Measurements from ENCODE around the gene CORO2A.

The CORO2A gene

DNA sequence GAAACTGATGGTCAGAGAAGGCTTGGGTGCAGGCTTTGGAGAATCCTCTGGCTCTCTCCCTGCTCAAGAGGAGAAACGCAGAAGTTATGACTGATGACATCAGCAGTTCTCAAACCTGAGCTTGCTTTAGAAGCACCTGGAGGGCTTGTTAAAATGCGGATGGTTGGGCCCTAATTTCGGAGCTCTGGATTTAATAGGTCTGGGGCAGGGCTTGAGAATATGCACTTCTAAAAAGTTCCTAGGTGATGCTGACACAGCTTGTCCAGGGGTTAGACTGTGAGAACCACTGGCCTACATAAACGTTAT lies 36.6 kb upstream of the CORO2A start:
- H2BK12ac ChIP-seq (ENCODE audit: low read length in 2 of 2), result peak overlapping the region in 1 of 2 experiments; percentile 0
- no peak for DNase-seq
- no peak overlapping the region for H2AFZ ChIP-seq (ENCODE audit: low read depth, low read length)
- no peak overlapping the region for H3K18ac ChIP-seq (ENCODE audit: low read depth in 1 of 2, low read length in 2 of 2)
- H2AK5ac ChIP-seq (ENCODE audit: low read length, severe bottlenecking), result no peak overlapping the region
- H4K8ac ChIP-seq (ENCODE audit: low read length), result peak overlapping the region; percentile 5
- 97% methylated on average over 4 of the region's 4 CpGs for WGBS
- H3K9ac ChIP-seq (ENCODE audit: low read length), result no peak overlapping the region
- no peak overlapping the region for H2BK120ac ChIP-seq (ENCODE audit: low read depth, low read length)
- H3K23ac ChIP-seq (ENCODE audit: low read length in 2 of 2), result no peak overlapping the region
- no peak overlapping the region for H2BK5ac ChIP-seq (ENCODE audit: low read depth, low read length, poor library complexity, severe bottlenecking)
- no peak overlapping the region for H3K27ac ChIP-seq (ENCODE audit: low read length, poor library complexity, severe bottlenecking)
- no peak overlapping the region for H3K4ac ChIP-seq (ENCODE audit: low read depth in 1 of 2, low read length in 2 of 2)
- no peak overlapping the region for H3K14ac ChIP-seq (ENCODE audit: low read length in 2 of 2)
- H4K91ac ChIP-seq (ENCODE audit: low read length), result no peak overlapping the region
- peaks cover 48 to 73% of the 10 kb centered on the region in 2 experiments for H3K36me3 ChIP-seq (ENCODE audit: control insufficient read depth in 1 of 2, insufficient read depth in 2 of 2, low read depth in 1 of 2, low read length in 2 of 2)
- no peaks in the 10 kb centered on the region for H3K9me3 ChIP-seq (ENCODE audit: control insufficient read depth, low read length)
- peaks cover 8% of the 10 kb centered on the region for H3K4me1 ChIP-seq (ENCODE audit: control insufficient read depth, insufficient read depth, low read depth, low read length)
- H2BK15ac ChIP-seq (ENCODE audit: low read depth, poor library complexity, severe bottlenecking), result peak overlapping the region; percentile 29
- peaks cover 4% of the 10 kb centered on the region for H3K79me1 ChIP-seq (replicated peaks; ENCODE audit: low read length, poor library complexity, severe bottlenecking)
- no peak overlapping the region for H3K4me3 ChIP-seq (ENCODE audit: insufficient read depth in 1 of 2, low read depth in 1 of 2, low read length in 2 of 2)
- no peak overlapping the region for H3K4me2 ChIP-seq (ENCODE audit: low read length, poor library complexity, severe bottlenecking)
- H3K27me3 ChIP-seq (ENCODE audit: control insufficient read depth in 1 of 2, insufficient read depth in 1 of 2, low read length in 2 of 2), result no peaks in the 10 kb centered on the region

DNA sequence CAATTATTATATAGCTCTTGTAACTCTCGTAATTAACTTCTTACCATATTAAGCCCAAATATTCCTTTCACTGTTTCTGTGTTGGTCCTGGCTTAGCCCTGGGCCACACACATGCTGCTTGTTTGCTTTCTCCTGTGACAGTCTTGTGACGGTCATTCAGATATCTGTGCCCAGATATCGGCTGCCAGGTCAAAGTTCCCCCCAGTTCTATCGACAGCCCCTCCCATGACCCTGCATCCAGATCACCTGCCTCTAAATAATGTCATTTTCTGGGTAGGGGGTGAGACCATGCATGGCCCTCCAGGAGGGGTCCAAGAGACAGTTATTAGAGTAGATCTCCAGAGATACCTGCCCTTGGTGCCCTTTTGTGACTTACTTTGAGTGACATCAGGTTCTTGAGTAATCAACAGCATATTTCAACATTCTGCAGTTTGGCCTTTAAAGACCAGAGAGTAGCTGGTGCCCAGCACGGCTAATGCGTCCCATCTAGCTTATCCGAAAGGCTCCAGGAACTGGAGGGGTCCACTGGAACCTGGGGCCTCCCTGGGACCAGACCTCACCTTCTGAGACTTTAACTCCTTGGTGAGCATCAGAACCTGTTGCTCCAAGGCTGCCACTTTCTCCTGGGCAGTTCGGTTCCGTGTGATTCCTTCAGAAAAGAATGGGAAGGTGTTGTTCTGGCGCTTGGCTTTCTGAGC lies 36.1 kb upstream of the CORO2A start:
- peaks cover 46 to 69% of the 10 kb centered on the region in 2 experiments for H3K36me3 ChIP-seq (ENCODE audit: control insufficient read depth in 1 of 2, insufficient read depth in 2 of 2, low read depth in 1 of 2, low read length in 2 of 2)
- H3K4ac ChIP-seq (ENCODE audit: low read depth in 1 of 2, low read length in 2 of 2), result no peak overlapping the region
- H4K8ac ChIP-seq (ENCODE audit: low read length), result no peak overlapping the region
- H3K18ac ChIP-seq (ENCODE audit: low read depth in 1 of 2, low read length in 2 of 2), result no peak overlapping the region
- H3K4me3 ChIP-seq (ENCODE audit: insufficient read depth in 1 of 2, low read depth in 1 of 2, low read length in 2 of 2), result no peak overlapping the region
- H2BK120ac ChIP-seq (ENCODE audit: low read depth, low read length), result no peak overlapping the region
- H3K23ac ChIP-seq (ENCODE audit: low read length in 2 of 2), result no peak overlapping the region
- no peak overlapping the region for H3K4me2 ChIP-seq (ENCODE audit: low read length, poor library complexity, severe bottlenecking)
- H2BK5ac ChIP-seq (ENCODE audit: low read depth, low read length, poor library complexity, severe bottlenecking), result no peak overlapping the region
- H2AFZ ChIP-seq (ENCODE audit: low read depth, low read length), result no peak overlapping the region
- H3K4me1 ChIP-seq (ENCODE audit: control insufficient read depth, insufficient read depth, low read depth, low read length), result peaks cover 8% of the 10 kb centered on the region
- no peak overlapping the region for H2AK5ac ChIP-seq (ENCODE audit: low read length, severe bottlenecking)
- no peak overlapping the region for H4K91ac ChIP-seq (ENCODE audit: low read length)
- no peaks in the 10 kb centered on the region for H3K9me3 ChIP-seq (ENCODE audit: control insufficient read depth, low read length)
- no peak overlapping the region for H2BK15ac ChIP-seq (ENCODE audit: low read depth, poor library complexity, severe bottlenecking)
- no peak overlapping the region for H3K9ac ChIP-seq (ENCODE audit: low read length)
- H3K27me3 ChIP-seq (ENCODE audit: control insufficient read depth in 1 of 2, insufficient read depth in 1 of 2, low read length in 2 of 2), result no peaks in the 10 kb centered on the region
- WGBS, result over 99% methylated on average over 10 of the region's 10 CpGs
- peak overlapping the region in 1 of 2 experiments; percentile 0 for H2BK12ac ChIP-seq (ENCODE audit: low read length in 2 of 2)
- H3K79me1 ChIP-seq (replicated peaks; ENCODE audit: low read length, poor library complexity, severe bottlenecking), result peaks cover 1% of the 10 kb centered on the region
- no peak for DNase-seq
- H3K27ac ChIP-seq (ENCODE audit: low read length, poor library complexity, severe bottlenecking), result no peak overlapping the region
- H3K14ac ChIP-seq (ENCODE audit: low read length in 2 of 2), result no peak overlapping the region

DNA sequence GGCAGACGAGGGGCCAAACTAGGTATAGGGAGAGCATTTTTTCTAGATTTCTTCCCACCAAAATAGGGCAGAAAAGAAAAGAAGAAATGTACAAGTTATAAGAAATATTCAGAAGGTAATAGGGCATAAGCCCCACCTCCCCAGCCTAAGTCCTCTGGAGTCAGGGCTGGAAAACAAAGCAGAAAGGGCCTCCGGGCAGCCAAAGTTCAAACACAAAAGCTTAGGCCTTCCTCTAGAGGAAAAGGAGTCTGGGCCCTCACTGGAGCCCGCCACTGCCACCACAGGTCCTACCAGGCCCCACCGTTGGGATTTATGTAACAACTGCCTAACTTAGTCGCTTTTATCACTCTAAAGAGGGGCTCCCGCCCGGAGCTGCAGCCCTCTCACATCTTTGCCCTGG lies 35.4 kb upstream of the CORO2A start:
- H3K79me1 ChIP-seq (replicated peaks; ENCODE audit: low read length, poor library complexity, severe bottlenecking), result peaks cover 1% of the 10 kb centered on the region

DNA sequence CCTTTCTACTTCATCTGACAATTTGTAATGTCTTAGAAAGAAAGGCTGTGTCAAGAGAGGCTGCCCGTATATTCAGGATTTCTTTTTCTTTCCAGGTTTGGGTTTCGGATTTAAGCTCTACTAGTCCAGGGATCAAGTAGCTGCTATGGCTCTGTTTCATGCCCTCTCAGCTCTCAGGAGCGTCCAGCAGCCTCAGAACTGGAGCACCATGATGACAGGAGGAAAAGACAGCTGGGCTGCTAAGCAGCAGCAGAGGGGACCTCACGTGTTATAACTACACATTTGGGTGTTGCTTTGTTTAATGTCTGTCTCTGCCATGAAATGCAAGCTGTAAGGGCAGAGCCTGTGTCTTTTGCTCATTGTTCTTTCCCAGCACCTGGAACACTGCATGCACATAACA lies 34.5 kb upstream of the CORO2A start:
- Histone ChIP-seq H3K27ac (ENCODE audit: low read length, poor library complexity, severe bottlenecking) (no peak overlapping the region), H2AK5ac (ENCODE audit: low read length, severe bottlenecking) (peak overlapping the region; percentile 86), H3K4me3 (ENCODE audit: insufficient read depth in 1 of 2, low read depth in 1 of 2, low read length in 2 of 2) (no peak overlapping the region), H2BK120ac (ENCODE audit: low read depth, low read length) (no peak overlapping the region), H3K79me1 (replicated peaks; ENCODE audit: low read length, poor library complexity, severe bottlenecking) (peaks cover 1% of the 10 kb centered on the region), H3K9ac (ENCODE audit: low read length) (no peak overlapping the region), H3K23ac (ENCODE audit: low read length in 2 of 2) (no peak overlapping the region), H3K4me1 (ENCODE audit: control insufficient read depth, insufficient read depth, low read depth, low read length) (peaks cover 9% of the 10 kb centered on the region), H3K9me3 (ENCODE audit: control insufficient read depth, low read length) (no peaks in the 10 kb centered on the region), H3K14ac (ENCODE audit: low read length in 2 of 2) (no peak overlapping the region), H4K8ac (ENCODE audit: low read length) (no peak overlapping the region), H3K18ac (ENCODE audit: low read depth in 1 of 2, low read length in 2 of 2) (peak overlapping the region; percentile 61 to 73), H3K4ac (ENCODE audit: low read depth in 1 of 2, low read length in 2 of 2) (peak overlapping the region; percentile 83 to 84), H2BK12ac (ENCODE audit: low read length in 2 of 2) (peak overlapping the region; percentile 62 to 75), H3K36me3 (ENCODE audit: control insufficient read depth in 1 of 2, insufficient read depth in 2 of 2, low read depth in 1 of 2, low read length in 2 of 2) (peaks cover 37 to 64% of the 10 kb centered on the region in 2 experiments), H4K91ac (ENCODE audit: low read length) (peak overlapping the region; percentile 76), H2BK15ac (ENCODE audit: low read depth, poor library complexity, severe bottlenecking) (no peak overlapping the region), H3K4me2 (ENCODE audit: low read length, poor library complexity, severe bottlenecking) (no peak overlapping the region), H2BK5ac (ENCODE audit: low read depth, low read length, poor library complexity, severe bottlenecking) (no peak overlapping the region), H3K27me3 (ENCODE audit: control insufficient read depth in 1 of 2, insufficient read depth in 1 of 2, low read length in 2 of 2) (no peaks in the 10 kb centered on the region), H2AFZ (ENCODE audit: low read depth, low read length) (no peak overlapping the region)
- peak; percentile 46 for DNase-seq
- 85% methylated on average over 4 of the region's 4 CpGs for WGBS

More for the DNA sequence above, 35.4 kb upstream of the CORO2A start:
- H3K23ac ChIP-seq (ENCODE audit: low read length in 2 of 2), result no peak overlapping the region
- no peak overlapping the region for H2BK5ac ChIP-seq (ENCODE audit: low read depth, low read length, poor library complexity, severe bottlenecking)
- H3K4me3 ChIP-seq (ENCODE audit: insufficient read depth in 1 of 2, low read depth in 1 of 2, low read length in 2 of 2), result no peak overlapping the region
- peak overlapping the region; percentile 57 for H2AK5ac ChIP-seq (ENCODE audit: low read length, severe bottlenecking)
- 86% methylated on average over 3 of the region's 7 CpGs for WGBS
- H3K4me2 ChIP-seq (ENCODE audit: low read length, poor library complexity, severe bottlenecking), result no peak overlapping the region
- no peak overlapping the region for H4K91ac ChIP-seq (ENCODE audit: low read length)
- peak overlapping the region in 1 of 2 experiments; percentile 54 for H3K18ac ChIP-seq (ENCODE audit: low read depth in 1 of 2, low read length in 2 of 2)
- no peak overlapping the region for H4K8ac ChIP-seq (ENCODE audit: low read length)
- H3K36me3 ChIP-seq (ENCODE audit: control insufficient read depth in 1 of 2, insufficient read depth in 2 of 2, low read depth in 1 of 2, low read length in 2 of 2), result peaks cover 39 to 63% of the 10 kb centered on the region in 2 experiments
- H2BK120ac ChIP-seq (ENCODE audit: low read depth, low read length), result peak overlapping the region; percentile 36
- H3K4ac ChIP-seq (ENCODE audit: low read depth in 1 of 2, low read length in 2 of 2), result no peak overlapping the region
- peak overlapping the region in 1 of 2 experiments; percentile 38 for H2BK12ac ChIP-seq (ENCODE audit: low read length in 2 of 2)
- no peak overlapping the region for H3K14ac ChIP-seq (ENCODE audit: low read length in 2 of 2)
- H3K27me3 ChIP-seq (ENCODE audit: control insufficient read depth in 1 of 2, insufficient read depth in 1 of 2, low read length in 2 of 2), result no peaks in the 10 kb centered on the region
- H2BK15ac ChIP-seq (ENCODE audit: low read depth, poor library complexity, severe bottlenecking), result peak overlapping the region; percentile 23
- no peak overlapping the region for H2AFZ ChIP-seq (ENCODE audit: low read depth, low read length)
- peaks cover 6% of the 10 kb centered on the region for H3K4me1 ChIP-seq (ENCODE audit: control insufficient read depth, insufficient read depth, low read depth, low read length)
- no peak for DNase-seq
- H3K9me3 ChIP-seq (ENCODE audit: control insufficient read depth, low read length), result no peaks in the 10 kb centered on the region
- H3K9ac ChIP-seq (ENCODE audit: low read length), result no peak overlapping the region
- no peak overlapping the region for H3K27ac ChIP-seq (ENCODE audit: low read length, poor library complexity, severe bottlenecking)

Measured in mesenchymal stem cell (in vitro differentiated cells and primary cell).